ENCODE data around the gene SASH1.

SASH1 gene

GRCh38 chr6:148395583-148396101 is 53.0 kb downstream of the SASH1 start:
- no peak for TF ChIP-seq CTCF (IDR thresholded peaks at IDR 0.05; ENCODE audit: extremely low read depth, insufficient read depth, missing control alignments)
- DNase-seq (ENCODE audit: low spot score): no peak
- in situ Hi-C loops (cut with MboI; ENCODE audit: low pct_unique_long_range_greater_than_20kb, low sequenced_read_pairs, unreplicated experiment): no loop called here

- in situ Hi-C loops (cut with MboI; ENCODE audit: low pct_unique_long_range_greater_than_20kb, low sequenced_read_pairs, unreplicated experiment): no loop called here
- no peak for DNase-seq (ENCODE audit: low spot score)
- TF ChIP-seq CTCF (IDR thresholded peaks at IDR 0.05; ENCODE audit: extremely low read depth, insufficient read depth, missing control alignments): no peak
Observed at GRCh38 chr6:148396411-148396810, 53.8 kb downstream of the SASH1 start.

- in situ Hi-C loops (cut with MboI; ENCODE audit: low pct_unique_long_range_greater_than_20kb, low sequenced_read_pairs, unreplicated experiment): no loop called here
- no peak for TF ChIP-seq CTCF (IDR thresholded peaks at IDR 0.05; ENCODE audit: extremely low read depth, insufficient read depth, missing control alignments)
Observed at GRCh38 chr6:148396926-148397325, 54.3 kb downstream of the SASH1 start.

GRCh38 chr6:148398244-148398643 is 55.6 kb downstream of the SASH1 start:
- in situ Hi-C loops (cut with MboI; ENCODE audit: low pct_unique_long_range_greater_than_20kb, low sequenced_read_pairs, unreplicated experiment): no loop called here
- no peak for DNase-seq (ENCODE audit: low spot score)

More at GRCh38 chr6:148396926-148397325, 54.3 kb downstream of the SASH1 start:
- DNase-seq (ENCODE audit: low spot score): no peak

GRCh38 chr6:148398678-148399077 is 56.0 kb downstream of the SASH1 start:
- in situ Hi-C loops (cut with MboI; ENCODE audit: low pct_unique_long_range_greater_than_20kb, low sequenced_read_pairs, unreplicated experiment): no loop called here
- TF ChIP-seq CTCF (IDR thresholded peaks at IDR 0.05; ENCODE audit: extremely low read depth, insufficient read depth, missing control alignments): no peak
- no peak for DNase-seq (ENCODE audit: low spot score)

More at GRCh38 chr6:148398244-148398643, 55.6 kb downstream of the SASH1 start:
- TF ChIP-seq CTCF (IDR thresholded peaks at IDR 0.05; ENCODE audit: extremely low read depth, insufficient read depth, missing control alignments): no peak

GRCh38 chr6:148401571-148401970 is 58.9 kb downstream of the SASH1 start:
- TF ChIP-seq CTCF (IDR thresholded peaks at IDR 0.05; ENCODE audit: extremely low read depth, insufficient read depth, missing control alignments): no peak
- in situ Hi-C loops (cut with MboI; ENCODE audit: low pct_unique_long_range_greater_than_20kb, low sequenced_read_pairs, unreplicated experiment): no loop called here
- no peak for DNase-seq (ENCODE audit: low spot score)
